GM19240 (cell line): ENCODE data around the gene AGO1.
"Not testable (repeated sequence)": the region's sequence is repeated elsewhere in the genome, so short reads cannot be mapped to it uniquely, and the experiment has no call there.

Experiments used
- DNase-seq: peaks from one replicate; pipeline ENCODE4 v3.0.0; 2011; ENCODE audit warnings: low spot score; ENCODE audit not compliant: insufficient read length

Gene AGO1

GRCh38 chr1:35869245-35869950, 13.6 kb upstream of the AGO1 start:
- DNase-seq, result not testable (repeated sequence)

- DNase-seq, result no peak
Observed at GRCh38 chr1:35870651-35871309, 12.2 kb upstream of the AGO1 start.

- DNase-seq, result no peak
Observed at GRCh38 chr1:35873243-35873750, 9.7 kb upstream of the AGO1 start.

- DNase-seq, result not testable (repeated sequence)
Observed at GRCh38 chr1:35874115-35874514, 8.9 kb upstream of the AGO1 start.

- no peak for DNase-seq
Observed at GRCh38 chr1:35876988-35877387, 6.0 kb upstream of the AGO1 start.

- DNase-seq, result no peak
Observed at GRCh38 chr1:35881850-35882273, 1.1 kb upstream of the AGO1 start.

GRCh38 chr1:35882586-35882944, 444 bp upstream of the AGO1 start:
- DNase-seq, result no peak

- DNase-seq, result no peak
Observed at GRCh38 chr1:35883635-35884101, 659 bp downstream of the AGO1 start.

GRCh38 chr1:35884934-35885333, 1.9 kb downstream of the AGO1 start:
- DNase-seq, result no peak

- DNase-seq, result no peak
Observed at GRCh38 chr1:35885961-35886558, 3.1 kb downstream of the AGO1 start.

- DNase-seq, result no peak
Observed at GRCh38 chr1:35886577-35887431, 3.8 kb downstream of the AGO1 start.

- DNase-seq, result no peak
Observed at GRCh38 chr1:35887508-35887907, 4.5 kb downstream of the AGO1 start.

GRCh38 chr1:35888255-35888654, 5.2 kb downstream of the AGO1 start:
- no peak for DNase-seq

- not testable (repeated sequence) for DNase-seq
Observed at GRCh38 chr1:35888981-35889380, 6.0 kb downstream of the AGO1 start.

GRCh38 chr1:35893051-35893879, 10.3 kb downstream of the AGO1 start:
- DNase-seq, result no peak

GRCh38 chr1:35894183-35894582, 11.2 kb downstream of the AGO1 start:
- no peak for DNase-seq

- no peak for DNase-seq
Observed at GRCh38 chr1:35894656-35895055, 11.6 kb downstream of the AGO1 start.

GRCh38 chr1:35899941-35900340, 16.9 kb downstream of the AGO1 start:
- no peak for DNase-seq

GRCh38 chr1:35901235-35901634, 18.2 kb downstream of the AGO1 start:
- DNase-seq, result no peak

- no peak for DNase-seq
Observed at GRCh38 chr1:35902671-35903070, 19.7 kb downstream of the AGO1 start.

GRCh38 chr1:35914717-35915116, 31.7 kb downstream of the AGO1 start:
- no peak for DNase-seq
